Right lobe of liver (tissue), 6 donors: ENCODE measurements around the gene SMARCD1. TPM values are rescaled to one million over a fixed set of nuclear protein-coding genes. Genes with fewer than 3 reads are reported as not detected.
A peak's percentile ranks its signal among the peaks of the same experiment; 100 is the strongest.

Experiments used
- ATAC-seq, 4 donors: fragments of 200-7000 bp; cut with Tn5 transposase; one replicate each; pipeline ENCODE4 v1.9.1; 2020; ENCODE audit warnings: mild to moderate bottlenecking in 4 of 4, moderate library complexity in 4 of 4
- DNase-seq, 3 donors: peaks; one replicate each; pipeline ENCODE4 v3.0.0-alpha.2; 2020
- H3K27ac ChIP-seq, 3 donors: fragments of 200-600 bp; one replicate each; pipeline ENCODE4 v1.8.0; 2022
- H3K27me3 ChIP-seq, 2 donors: fragments of 200-600 bp; one replicate each; pipeline ENCODE4 v1.8.0; 2022
- H3K36me3 ChIP-seq, 4 donors: fragments of 200-600 bp; sonication (generic) in 1 of 4; one replicate each; pipeline versions ENCODE4 v1.5.1 to v1.8.0; 2017 to 2022; ENCODE audit warnings: control low read depth in 1 of 4
- H3K4me1 ChIP-seq, 4 donors: fragments of 200-600 bp; sonication (generic) in 1 of 4; one replicate each; pipeline versions ENCODE4 v1.5.1 to v1.8.0; 2017 to 2022; ENCODE audit warnings: control low read depth in 1 of 4
- H3K4me3 ChIP-seq, 3 donors: fragments of 200-600 bp; one replicate each; pipeline ENCODE4 v1.8.0; 2022
- H3K9me3 ChIP-seq, 4 donors: fragments of 200-600 bp; sonication (generic) in 1 of 4; one replicate each; pipeline versions ENCODE4 v1.5.1 to v1.8.0; 2017 to 2022; ENCODE audit warnings: control low read depth in 1 of 4
- CTCF ChIP-seq, 4 donors: fragments of 200-600 bp in 3 of 4; fragments of 450-650 bp in 1 of 4; IDR thresholded peaks; one replicate each; pipeline versions ENCODE4 v1.5.1 to v1.8.0; 2016 to 2022; ENCODE audit warnings: antibody characterized with exemption in 4 of 4, mild to moderate bottlenecking in 2 of 4
- POLR2A ChIP-seq: fragments of 450-650 bp; IDR thresholded peaks from one replicate; pipeline ENCODE4 v1.6.1; 2017; ENCODE audit warnings: antibody characterized with exemption, mild to moderate bottlenecking
- WGBS: methylation state at CpG from one replicate; pipeline ENCODE4 v1.1.6; 2018; ENCODE audit warnings: low coverage, low lambda C conversion rate; ENCODE audit not compliant: insufficient coverage; ENCODE audit errors: missing lambda C conversion rate; 5-methylcytosine and 5-hydroxymethylcytosine counted together
- intact Hi-C, 2 donors: fragments of 100-400 bp; cut with DNase I; formaldehyde crosslinking; loops; one replicate each; pipeline versions ENCODE4 v1.11.2 to v1.14.1; 2022
- long read RNA-seq: library from polyadenylated mRNA; unstranded; transcript quantifications from one replicate; pipeline ENCODE4 v2.0.0, GENCODE V29; 2019
- total RNA-seq, 6 experiments: library from RNA; depleted of rRNA in 2 of 6; stranded (reverse); fragments of >200 nt in 2 of 6; fragmentation: NEBNext Ultra II Directional in 3 of 6; extraction: Animal tissue kit (Norgen Biotek cat#: 25700) in 3 of 6; gene quantifications; one replicate each; pipeline versions ENCODE4 v1.1.0 to v1.2.4, GENCODE V29; 2016 to 2023
- donor health status: DM: no; HTN: yes; CAD: no.
- donor health status: DM: no; HTN: no; CAD: no.
- donor health status: DM: no; HTN: no; CAD: no.
- donor health status: DM: no; HTN: yes; CAD: no.
- donor health status: DM: no; HTN: yes; CAD: no.

The SMARCD1 gene
- total RNA-seq: 10 to 100 TPM; 13.3 to 35.0 (median 16.4) TPM
- long read RNA-seq: 0 reads

- H3K4me1 ChIP-seq: peaks cover 0 to 12% (median 2%) of the 10 kb centered on the region in 4 donors
- H3K9me3 ChIP-seq: no peaks in the 10 kb centered on the region
- ATAC-seq (peak; percentile 89 to 96 (median 92)), DNase-seq (peak; percentile 93 to 95 (median 95))
- under 1% methylated on average over 18 of the region's 69 CpGs for WGBS
- peaks cover 0 to 32% (median 14%) of the 10 kb centered on the region in 4 donors for H3K36me3 ChIP-seq
- no peaks in the 10 kb centered on the region for H3K27me3 ChIP-seq
- peak within 1 kb of the TSS; percentile 92 to 97 (median 97) for H3K4me3 ChIP-seq
- peak within 1 kb of the TSS; percentile 81 to 90 (median 90) for H3K27ac ChIP-seq
- intact Hi-C loops: no loop called here
- TF ChIP-seq CTCF (IDR thresholded peaks at IDR 0.05): peak in 3 of 4 donors; percentile 55 to 61 (median 61)
- TF ChIP-seq POLR2A: peak; percentile 34
Measured at GRCh38 chr12:50084775-50085614, at the start of gene SMARCD1. SMARCD1 (plus strand) TSS chr12:50085342; CDS start chr12:50085370, 28 bp downstream.

GRCh38 chr12:50038336-50038735 is 46.8 kb upstream of the SMARCD1 start:
- no peak for DNase-seq
- no peak for TF ChIP-seq CTCF (IDR thresholded peaks at IDR 0.05)
- TF ChIP-seq POLR2A: no peak
- H3K9me3 ChIP-seq: no peaks in the 10 kb centered on the region
- no peaks in the 10 kb centered on the region for H3K27me3 ChIP-seq
- no peak overlapping the region for H3K27ac ChIP-seq
- no peak for ATAC-seq
- intact Hi-C loops: no loop called here
- no peaks in the 10 kb centered on the region for H3K36me3 ChIP-seq
- 68% methylated on average over 4 of the region's 4 CpGs for whole genome bisulfite sequencing
- H3K4me1 ChIP-seq: no peaks in the 10 kb centered on the region
- no peak overlapping the region for H3K4me3 ChIP-seq

GRCh38 chr12:50039151-50039835 is 45.8 kb upstream of the SMARCD1 start:
- Histone ChIP-seq H3K27me3 (no peaks in the 10 kb centered on the region), H3K36me3 (no peaks in the 10 kb centered on the region), H3K4me1 (no peaks in the 10 kb centered on the region), H3K4me3 (no peak overlapping the region), H3K9me3 (no peaks in the 10 kb centered on the region), H3K27ac (no peak overlapping the region)
- TF ChIP-seq CTCF (IDR thresholded peaks at IDR 0.05) (peak; percentile 74 to 93 (median 86)), POLR2A (no peak)
- ATAC-seq (peak; percentile 83 to 91 (median 86)), DNase-seq (peak; percentile 79 to 83 (median 82))
- 23% methylated on average over 6 of the region's 9 CpGs for WGBS
- intact Hi-C loops: no loop called here

- H3K4me3 ChIP-seq: no peak overlapping the region
- H3K4me1 ChIP-seq: no peaks in the 10 kb centered on the region
- no peak overlapping the region for H3K27ac ChIP-seq
- no peak for DNase-seq
- no peaks in the 10 kb centered on the region for H3K27me3 ChIP-seq
- no peaks in the 10 kb centered on the region for H3K9me3 ChIP-seq
- WGBS: 77% methylated on average over 3 of the region's 4 CpGs
- TF ChIP-seq CTCF (IDR thresholded peaks at IDR 0.05) (no peak), POLR2A (no peak)
- no peak for ATAC-seq
- no peaks in the 10 kb centered on the region for H3K36me3 ChIP-seq
- intact Hi-C loops: no loop called here
Measured at GRCh38 chr12:50040657-50041056, 44.5 kb upstream of the SMARCD1 start.
